Activated naive CD4-positive, alpha-beta T cell treated with anti-CD3 and anti-CD28 coated beads, Interleukin-2, amount 10 ng/mL, durations not matched to agents 7 days and 5 days (primary cell): ENCODE results near the gene SCAANT1.

Source experiments
- CTCF ChIA-PET: fragments of 350-600 bp; sonication (Branson Sonifier 250); formaldehyde crosslinking; loops from one replicate; lab custom pipeline; 2021; ENCODE audit warnings: antibody characterized with exemption; lab: Charles Lee
- DNase-seq: peaks from one replicate; pipeline ENCODE4 v3.0.0-alpha.2; 2020
- H3K27ac Mint-ChIP-seq: one replicate; pipeline ENCODE4 v1.8.0; 2021; ENCODE audit warnings: mild to moderate bottlenecking, moderate library complexity, mixed read lengths
- H3K27me3 Mint-ChIP-seq: one replicate; pipeline ENCODE4 v1.8.0; 2021; ENCODE audit warnings: mild to moderate bottlenecking, mixed read lengths
- H3K36me3 Mint-ChIP-seq: one replicate; pipeline ENCODE4 v1.8.0; 2021; ENCODE audit warnings: mixed read lengths
- H3K4me1 Mint-ChIP-seq: one replicate; pipeline ENCODE4 v1.8.0; 2021; ENCODE audit warnings: mixed read lengths
- H3K4me3 Mint-ChIP-seq: one replicate; pipeline ENCODE4 v1.8.0; 2021; ENCODE audit warnings: mild to moderate bottlenecking, moderate library complexity, mixed read lengths
- H3K9me3 Mint-ChIP-seq: one replicate; pipeline ENCODE4 v1.8.0; 2021; ENCODE audit warnings: mixed read lengths

The SCAANT1 gene

DNA sequence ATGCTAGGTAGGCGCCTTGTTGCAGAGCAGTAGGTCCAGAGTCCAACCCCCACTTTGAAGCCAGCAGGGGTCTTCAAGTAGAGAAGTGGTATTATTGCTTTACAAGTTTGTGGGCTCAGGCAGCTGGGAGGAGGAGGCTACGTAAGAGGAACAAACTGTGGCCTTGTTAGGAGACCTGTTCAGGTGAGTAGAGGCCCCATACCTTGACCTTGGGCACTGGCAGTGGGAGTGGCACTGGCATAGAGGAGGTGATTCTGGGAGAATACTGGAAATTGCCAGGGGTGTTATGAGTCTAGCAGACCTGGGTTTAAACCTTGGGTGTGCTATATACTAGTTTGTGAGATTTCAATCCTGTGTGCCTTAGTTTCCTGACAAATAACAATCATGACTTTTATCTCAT is 34.6 kb upstream of the SCAANT1 start:
- Mint-ChIP-seq H3K27ac (no peak overlapping the region), H3K9me3 (no peaks in the 10 kb centered on the region), H3K4me1 (peaks cover 60% of the 10 kb centered on the region), H3K36me3 (peaks cover 37% of the 10 kb centered on the region), H3K27me3 (no peaks in the 10 kb centered on the region), H3K4me3 (no peak overlapping the region)
- no peak for DNase-seq
- CTCF ChIA-PET = interaction anchor here (1.8 kb wide), 1 partner anchor 47 kb away, joined by 5 read pairs; no protein-coding TSS in a partner anchor

DNA sequence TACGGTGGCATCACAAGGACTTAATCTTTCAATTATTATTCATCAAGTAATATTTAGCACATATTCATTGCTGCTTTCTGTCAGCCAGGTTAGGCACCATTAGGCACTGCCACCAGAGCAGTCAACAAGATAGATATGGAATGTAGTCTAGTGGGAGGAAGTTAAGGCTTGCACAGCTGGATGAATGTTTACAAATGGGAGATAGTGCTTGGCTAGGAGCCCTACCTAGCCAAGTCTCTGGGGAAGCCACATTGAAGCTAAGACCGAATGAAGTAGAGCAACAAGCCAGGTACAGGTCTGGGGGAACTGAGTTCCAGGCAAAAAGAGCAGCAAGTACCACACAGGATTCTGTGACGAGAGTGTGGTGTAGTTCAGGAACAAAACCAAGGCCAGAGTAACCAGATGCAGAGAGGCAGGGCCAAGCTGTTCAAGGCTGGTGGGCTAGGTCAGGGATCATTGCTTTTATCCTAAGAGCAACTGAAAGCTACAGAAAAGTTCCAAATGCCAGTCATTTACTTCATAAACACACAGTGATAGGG is 33.4 kb upstream of the SCAANT1 start:
- no peak overlapping the region for H3K27ac Mint-ChIP-seq
- no peaks in the 10 kb centered on the region for H3K27me3 Mint-ChIP-seq
- no peaks in the 10 kb centered on the region for H3K9me3 Mint-ChIP-seq
- H3K4me3 Mint-ChIP-seq = no peak overlapping the region
- H3K4me1 Mint-ChIP-seq = peaks cover 51% of the 10 kb centered on the region
- peaks cover 41% of the 10 kb centered on the region for H3K36me3 Mint-ChIP-seq
- CTCF ChIA-PET = interaction anchor here (1.0 to 1.8 kb wide), 2 partner anchors 18 to 48 kb away, joined by 3 to 5 read pairs; no protein-coding TSS in a partner anchor
- DNase-seq = no peak

DNA sequence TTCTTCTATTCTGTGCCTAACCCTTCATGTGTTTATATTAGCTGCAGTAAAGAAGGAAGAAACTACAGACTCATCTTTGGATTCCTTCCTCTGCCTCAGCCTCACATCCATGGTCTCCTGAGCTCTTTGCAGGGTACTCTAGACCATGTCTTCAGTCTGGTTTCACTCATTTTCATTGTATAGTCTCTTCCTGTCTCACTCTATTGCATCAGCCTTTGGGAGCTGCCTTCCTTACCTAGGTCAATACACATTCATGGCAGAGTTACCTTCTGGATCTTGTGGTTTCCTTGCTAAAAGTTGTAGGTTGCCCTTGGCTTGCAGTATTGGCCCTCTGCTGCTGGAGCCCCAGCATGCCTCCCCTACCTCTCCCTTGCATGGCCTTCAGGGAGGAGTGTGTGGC is 31.5 kb upstream of the SCAANT1 start:
- no peak for DNase-seq
- H3K4me3 Mint-ChIP-seq = no peak overlapping the region
- H3K4me1 Mint-ChIP-seq = peaks cover 47% of the 10 kb centered on the region
- H3K9me3 Mint-ChIP-seq = no peaks in the 10 kb centered on the region
- no peaks in the 10 kb centered on the region for H3K27me3 Mint-ChIP-seq
- CTCF ChIA-PET = no interaction called here
- no peak overlapping the region for H3K27ac Mint-ChIP-seq
- peaks cover 48% of the 10 kb centered on the region for H3K36me3 Mint-ChIP-seq

DNA sequence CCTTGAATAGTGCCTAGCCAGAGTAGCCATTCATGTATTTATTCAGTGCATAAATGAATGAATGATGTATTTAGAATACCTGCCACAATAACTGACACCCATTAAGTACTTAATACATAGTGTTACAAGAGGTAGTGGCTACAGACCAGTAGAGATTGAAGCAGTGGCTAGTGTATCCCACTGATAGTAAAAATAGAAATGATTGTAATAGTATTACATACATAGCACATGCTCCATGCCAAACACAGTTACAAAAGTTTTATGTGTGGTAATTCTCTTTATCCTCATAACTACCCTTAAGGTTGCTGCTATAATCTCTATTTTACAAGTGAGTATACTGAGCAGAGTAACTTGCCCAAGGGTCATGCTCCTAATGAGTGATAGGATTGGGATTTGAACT is 30.3 kb upstream of the SCAANT1 start:
- H3K36me3 Mint-ChIP-seq = peaks cover 40% of the 10 kb centered on the region
- DNase-seq = no peak
- no peak overlapping the region for H3K4me3 Mint-ChIP-seq
- CTCF ChIA-PET = no interaction called here
- H3K9me3 Mint-ChIP-seq = no peaks in the 10 kb centered on the region
- no peaks in the 10 kb centered on the region for H3K27me3 Mint-ChIP-seq
- H3K27ac Mint-ChIP-seq = no peak overlapping the region
- peaks cover 48% of the 10 kb centered on the region for H3K4me1 Mint-ChIP-seq

DNA sequence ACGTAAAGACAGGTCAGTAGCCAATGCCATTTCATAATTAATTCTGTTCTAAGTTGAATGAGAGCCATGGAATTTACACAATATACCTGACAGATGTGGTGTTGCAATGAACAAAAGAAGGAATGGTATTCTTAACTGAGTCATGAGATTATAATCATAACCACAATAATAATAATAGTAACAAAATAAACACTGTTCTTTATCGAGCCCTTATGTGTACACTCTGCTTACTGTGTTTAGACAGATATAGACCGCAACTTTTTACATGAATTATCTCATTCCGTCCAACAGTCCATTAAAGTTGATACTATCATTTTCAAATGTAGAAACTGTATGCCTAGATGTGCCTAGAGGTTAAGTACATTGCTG is 28.2 kb upstream of the SCAANT1 start:
- CTCF ChIA-PET = interaction anchor here (0.6 kb wide), 1 partner anchor 545 kb away, joined by 3 read pairs; no protein-coding TSS in a partner anchor
- peaks cover 40% of the 10 kb centered on the region for H3K4me1 Mint-ChIP-seq
- H3K9me3 Mint-ChIP-seq = no peaks in the 10 kb centered on the region
- H3K27ac Mint-ChIP-seq = no peak overlapping the region
- no peaks in the 10 kb centered on the region for H3K27me3 Mint-ChIP-seq
- H3K36me3 Mint-ChIP-seq = peaks cover 32% of the 10 kb centered on the region
- DNase-seq = no peak
- H3K4me3 Mint-ChIP-seq = no peak overlapping the region

DNA sequence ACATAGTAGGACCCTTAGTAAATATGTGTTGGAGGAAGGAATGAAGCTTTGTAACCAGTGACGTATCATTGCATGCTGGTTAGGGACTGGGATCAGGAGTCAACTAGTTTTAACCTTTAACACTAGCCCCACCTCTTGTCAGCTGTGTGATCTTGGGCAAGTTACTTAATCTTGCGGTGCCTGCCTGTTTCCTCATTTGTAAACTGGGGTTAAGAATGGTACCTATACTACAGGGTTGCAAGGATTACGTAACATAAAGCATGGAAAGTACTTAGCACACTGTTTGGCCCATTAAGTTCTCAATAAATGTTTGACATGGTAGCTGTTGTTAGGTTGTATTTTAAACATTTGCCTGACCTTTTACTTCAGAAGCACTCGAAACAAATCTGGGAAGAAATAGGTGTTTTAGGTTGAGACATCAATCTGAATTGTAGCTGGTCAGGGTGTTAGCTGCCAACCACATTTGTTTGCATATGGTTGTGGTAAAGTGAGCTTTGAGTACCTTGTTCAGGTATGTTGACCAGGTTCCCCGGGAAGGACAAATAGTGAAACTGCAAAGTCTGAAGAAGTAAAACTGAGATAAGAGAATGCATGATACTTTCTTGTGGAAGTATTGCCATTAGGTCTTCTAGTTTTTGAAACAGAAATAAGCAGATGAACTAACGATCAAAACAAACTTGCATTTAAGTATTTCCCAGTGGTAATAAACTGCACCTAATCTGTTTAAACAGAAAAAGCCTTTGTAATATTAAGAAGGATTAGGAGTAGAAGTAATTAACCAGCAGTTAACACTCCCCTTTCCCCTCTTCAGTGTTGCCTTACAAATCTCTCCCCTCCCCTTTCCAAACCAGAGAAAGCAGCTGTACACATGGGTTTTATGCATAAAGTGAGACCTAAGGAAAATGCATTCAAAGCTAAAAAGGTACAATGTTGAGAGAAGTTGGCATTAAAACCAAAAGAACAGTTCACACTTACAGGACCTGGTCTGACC is 25.8 kb upstream of the SCAANT1 start:
- H3K36me3 Mint-ChIP-seq = peaks cover 35% of the 10 kb centered on the region
- no peak for DNase-seq
- H3K9me3 Mint-ChIP-seq = no peaks in the 10 kb centered on the region
- CTCF ChIA-PET = no interaction called here
- H3K27me3 Mint-ChIP-seq = no peaks in the 10 kb centered on the region
- H3K4me1 Mint-ChIP-seq = peaks cover 53% of the 10 kb centered on the region
- H3K27ac Mint-ChIP-seq = peak overlapping the region; percentile 67
- H3K4me3 Mint-ChIP-seq = no peak overlapping the region

DNA sequence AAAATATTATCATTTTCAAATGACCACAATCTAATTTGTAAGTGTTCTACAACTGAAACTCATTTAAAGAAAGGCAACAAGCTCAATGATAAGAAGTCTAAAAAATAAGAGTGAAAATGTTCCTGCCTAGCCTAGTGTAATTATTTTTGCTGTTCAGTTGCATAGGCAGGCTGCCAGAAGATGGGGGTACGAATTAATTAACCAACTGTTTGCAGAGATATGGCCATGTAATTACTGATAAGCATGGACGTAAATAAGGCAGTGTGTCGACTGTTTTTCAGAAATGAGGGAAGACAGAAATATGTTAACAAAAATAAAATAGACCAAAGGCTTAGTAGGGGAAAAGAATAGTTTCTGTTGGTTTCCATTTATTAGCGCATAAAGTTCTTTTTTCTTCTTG is 24.7 kb upstream of the SCAANT1 start:
- Mint-ChIP-seq H3K9me3 (no peaks in the 10 kb centered on the region), H3K27ac (no peak overlapping the region), H3K36me3 (peaks cover 35% of the 10 kb centered on the region), H3K27me3 (no peaks in the 10 kb centered on the region), H3K4me3 (no peak overlapping the region), H3K4me1 (peaks cover 57% of the 10 kb centered on the region)
- DNase-seq = no peak
- CTCF ChIA-PET = no interaction called here

DNA sequence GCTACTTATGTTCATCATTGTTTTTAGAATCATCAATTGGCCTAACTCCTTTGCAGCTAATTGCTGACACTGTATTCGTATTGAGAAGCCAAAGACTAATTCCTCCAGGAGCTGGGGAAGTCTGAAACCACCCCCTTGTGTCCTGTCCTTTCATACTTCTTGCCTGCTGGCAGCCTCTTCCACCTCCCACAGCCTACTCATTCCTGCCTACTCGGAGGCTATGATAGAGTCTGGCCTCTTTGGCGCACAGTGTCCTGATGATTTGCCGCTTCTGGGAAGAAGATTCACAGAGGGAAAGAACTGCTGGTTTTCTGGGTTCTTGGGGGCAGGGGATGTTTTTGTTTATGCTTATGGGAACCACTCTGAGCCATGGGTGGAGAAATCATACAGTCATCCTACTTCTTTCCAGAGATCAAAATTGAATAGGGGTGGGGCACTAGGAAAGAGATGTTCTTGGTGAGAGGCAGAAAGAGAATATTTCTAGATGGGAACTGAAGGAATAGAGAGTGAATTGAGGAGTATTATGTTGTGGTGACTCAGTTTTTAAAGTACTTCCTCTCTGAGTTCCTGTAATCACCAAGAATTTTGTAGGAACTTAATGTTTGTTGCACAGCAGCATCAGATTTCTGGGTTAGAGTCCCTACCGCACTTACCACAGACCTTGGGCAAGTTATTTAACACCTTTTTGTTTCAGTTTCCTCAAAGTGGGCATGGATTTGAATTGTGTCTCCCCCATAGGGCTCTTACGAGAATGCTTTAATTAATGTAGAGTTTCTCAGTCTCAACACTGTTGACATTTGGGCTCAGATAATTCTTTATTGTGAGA is 22.1 kb upstream of the SCAANT1 start:
- Mint-ChIP-seq H3K27ac (peak overlapping the region; percentile 84), H3K9me3 (no peaks in the 10 kb centered on the region), H3K4me1 (peaks cover 65% of the 10 kb centered on the region), H3K4me3 (no peak overlapping the region), H3K36me3 (peaks cover 34% of the 10 kb centered on the region), H3K27me3 (no peaks in the 10 kb centered on the region)
- DNase-seq = peak; percentile 33
- CTCF ChIA-PET = no interaction called here

DNA sequence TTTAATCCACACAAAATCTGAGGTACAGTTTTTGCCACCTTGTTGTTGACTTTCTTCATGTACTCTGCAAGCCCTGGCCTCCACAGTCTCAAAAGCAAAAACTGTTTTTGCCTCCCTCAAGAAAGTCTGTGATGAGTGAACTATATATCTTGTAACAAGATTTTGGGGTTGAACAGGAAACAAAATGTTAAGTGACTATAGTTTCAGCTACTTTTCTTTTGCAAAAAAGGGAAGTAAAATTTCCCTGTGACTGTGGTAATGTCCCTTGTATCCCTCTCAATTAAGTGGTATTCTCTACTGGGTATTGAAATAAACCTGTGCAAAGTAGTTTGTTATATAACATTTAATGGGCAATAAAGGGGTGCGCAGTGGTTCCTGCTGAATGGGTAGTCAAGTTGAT is 21.3 kb upstream of the SCAANT1 start:
- peaks cover 34% of the 10 kb centered on the region for H3K36me3 Mint-ChIP-seq
- CTCF ChIA-PET = no interaction called here
- no peak overlapping the region for H3K4me3 Mint-ChIP-seq
- peak overlapping the region; percentile 84 for H3K27ac Mint-ChIP-seq
- DNase-seq = no peak
- H3K27me3 Mint-ChIP-seq = no peaks in the 10 kb centered on the region
- H3K9me3 Mint-ChIP-seq = no peaks in the 10 kb centered on the region
- peaks cover 61% of the 10 kb centered on the region for H3K4me1 Mint-ChIP-seq

DNA sequence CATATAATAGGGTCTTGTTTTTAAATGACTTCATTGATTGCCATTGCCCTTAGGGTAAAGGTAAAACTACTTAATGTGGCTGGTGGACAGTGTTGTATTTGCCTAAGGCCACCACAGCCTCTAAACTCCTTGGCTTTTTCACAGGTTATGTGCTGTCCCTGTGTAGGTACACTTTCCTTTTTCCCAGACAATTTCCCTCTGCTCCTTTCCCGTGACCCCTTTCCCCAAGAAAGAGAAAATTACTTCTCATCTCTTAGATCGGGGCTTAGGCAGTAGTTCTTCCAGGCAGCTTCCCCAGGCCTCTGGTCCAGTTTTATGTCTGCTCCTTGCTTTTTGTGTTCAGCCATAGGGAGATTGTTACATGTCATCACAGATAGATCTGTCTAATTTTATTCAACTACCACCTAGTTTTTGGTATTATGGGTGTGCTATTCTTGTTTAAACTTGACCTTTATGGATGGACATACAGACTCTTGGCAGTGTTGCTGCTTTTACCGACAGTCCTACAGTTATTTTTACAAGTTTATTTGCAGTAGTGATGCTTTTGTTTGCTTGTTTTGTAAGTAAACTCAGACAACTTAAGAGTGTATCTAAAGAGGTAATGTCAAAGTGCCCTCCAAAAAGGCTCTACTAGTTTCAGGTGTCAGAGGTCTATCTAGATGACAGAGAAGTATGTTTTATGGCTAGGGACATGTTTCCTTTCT is 20.5 kb upstream of the SCAANT1 start:
- Mint-ChIP-seq H3K27me3 (no peaks in the 10 kb centered on the region), H3K27ac (peak overlapping the region; percentile 84), H3K36me3 (peaks cover 35% of the 10 kb centered on the region), H3K4me3 (no peak overlapping the region), H3K4me1 (peaks cover 55% of the 10 kb centered on the region), H3K9me3 (no peaks in the 10 kb centered on the region)
- no peak for DNase-seq
- CTCF ChIA-PET = no interaction called here

DNA sequence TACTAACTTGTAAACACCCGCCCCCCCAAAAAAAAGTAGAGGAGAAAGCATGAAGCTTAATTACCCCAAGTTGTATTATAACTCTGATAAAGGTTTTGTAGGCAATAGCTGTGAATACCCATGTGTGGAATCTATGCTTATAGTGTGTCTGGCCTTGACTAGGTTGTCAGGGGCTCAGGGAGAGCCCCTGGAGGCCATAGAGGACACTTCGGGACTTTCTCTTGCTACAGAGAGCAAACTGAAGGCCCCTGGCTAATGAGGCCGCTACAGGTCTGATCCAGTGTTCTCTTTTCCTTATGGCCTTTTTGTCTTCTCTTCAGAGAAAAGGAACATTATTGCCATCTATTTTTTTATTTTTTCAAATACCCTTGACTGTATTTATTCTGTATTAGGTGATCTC is 19.1 kb upstream of the SCAANT1 start:
- CTCF ChIA-PET = no interaction called here
- H3K27me3 Mint-ChIP-seq = no peaks in the 10 kb centered on the region
- no peak overlapping the region for H3K4me3 Mint-ChIP-seq
- no peak for DNase-seq
- H3K36me3 Mint-ChIP-seq = peaks cover 41% of the 10 kb centered on the region
- H3K9me3 Mint-ChIP-seq = no peaks in the 10 kb centered on the region
- H3K4me1 Mint-ChIP-seq = peaks cover 45% of the 10 kb centered on the region
- no peak overlapping the region for H3K27ac Mint-ChIP-seq

DNA sequence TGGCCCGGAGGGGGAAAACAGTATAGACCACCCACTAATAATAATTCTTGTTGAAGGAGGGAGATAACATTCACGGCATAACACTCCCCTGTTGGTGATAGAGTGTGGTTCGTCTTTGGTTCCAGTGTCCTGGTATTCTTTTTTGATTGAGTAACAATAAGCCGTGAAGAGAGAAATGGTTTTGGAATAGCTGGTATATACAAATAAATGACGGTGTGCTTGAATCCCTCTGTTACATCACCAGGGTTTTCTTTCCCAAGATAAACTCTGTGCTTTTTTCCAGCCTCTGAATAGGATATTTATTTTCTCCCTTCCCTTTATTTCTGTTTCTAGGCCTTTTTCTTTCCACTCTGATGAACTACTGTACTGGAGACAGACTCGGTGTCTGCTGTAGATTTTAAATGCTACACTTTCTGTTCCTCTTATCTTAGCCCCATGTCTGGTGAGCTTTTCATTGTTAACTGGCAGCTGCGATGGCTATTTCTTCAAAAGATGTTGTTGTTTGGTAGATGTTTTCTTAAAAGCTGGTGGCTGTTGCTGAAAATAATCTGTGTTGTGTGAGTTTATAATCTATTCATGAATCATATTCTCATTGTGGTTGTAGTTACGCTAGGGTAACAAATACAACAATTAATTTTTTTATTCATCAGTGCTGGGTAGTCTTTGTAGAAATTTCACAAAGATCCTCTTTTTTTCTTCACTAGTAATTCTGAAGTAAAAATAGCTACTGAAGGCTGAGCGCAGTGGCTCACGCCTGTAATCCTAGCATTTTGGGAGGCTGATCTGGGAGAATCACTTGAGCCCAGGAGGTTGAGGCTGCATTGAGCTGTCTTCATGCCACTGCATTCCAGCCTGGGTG is 15.5 kb upstream of the SCAANT1 start:
- DNase-seq = no peak
- Mint-ChIP-seq H3K4me1 (peaks cover 19% of the 10 kb centered on the region), H3K4me3 (no peak overlapping the region), H3K27ac (no peak overlapping the region), H3K36me3 (peaks cover 56% of the 10 kb centered on the region), H3K9me3 (no peaks in the 10 kb centered on the region), H3K27me3 (no peaks in the 10 kb centered on the region)
- CTCF ChIA-PET = interaction anchor here (1.1 to 1.9 kb wide), 3 partner anchors 13 to 66 kb away, joined by 4 to 7 read pairs (median 7); no protein-coding TSS in a partner anchor

DNA sequence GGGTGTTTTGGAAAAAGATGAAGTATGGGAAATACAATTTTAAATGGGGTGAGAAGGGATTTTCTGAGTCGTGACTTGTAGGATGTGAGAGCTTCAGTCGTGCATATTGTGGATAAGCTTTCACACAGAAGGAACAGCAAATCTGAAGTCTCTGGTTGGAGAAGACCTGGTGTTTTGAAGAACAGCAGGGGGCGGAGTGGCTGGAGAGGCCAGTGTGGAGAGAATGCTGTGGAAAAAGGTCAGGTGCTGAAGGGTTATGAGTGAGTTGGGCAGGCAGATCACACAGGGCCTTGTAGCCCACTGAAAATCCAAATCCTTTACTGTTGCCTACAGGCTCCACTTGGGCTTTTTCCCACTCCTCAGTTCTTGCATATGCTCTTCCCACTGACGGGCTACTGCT is 14.1 kb upstream of the SCAANT1 start:
- Mint-ChIP-seq H3K27me3 (no peaks in the 10 kb centered on the region), H3K4me3 (no peak overlapping the region), H3K36me3 (peaks cover 63% of the 10 kb centered on the region), H3K9me3 (no peaks in the 10 kb centered on the region), H3K27ac (no peak overlapping the region), H3K4me1 (peaks cover 9% of the 10 kb centered on the region)
- DNase-seq = no peak
- CTCF ChIA-PET = interaction anchor here (1.0 kb wide), 1 partner anchor 9 kb away, joined by 4 read pairs; no protein-coding TSS in a partner anchor
